ENCODE measurements around the gene TIMM44. TPM values are rescaled to one million over a fixed set of nuclear protein-coding genes. Genes with fewer than 3 reads are reported as not detected.
"Not testable (repeated sequence)": the region's sequence is repeated elsewhere in the genome, so short reads cannot be mapped to it uniquely, and the experiment has no call there.

TIMM44 gene
- total RNA-seq, 4 donors from 2014 or later, result 59.7 to 102 (median 71.8) TPM

GRCh38 chr19:7919610-7920518, 23.6 kb downstream of the TIMM44 start, which contains the start of gene SNAPC2:
SNAPC2 (plus strand) TSS chr19:7920338; CDS start chr19:7920367, 29 bp downstream.
- Histone ChIP-seq H3K27me3 (peaks cover 49% of the 10 kb centered on the region), H3K4me1 (peaks cover 29 to 63% (median 47%) of the 10 kb centered on the region in 4 donors), H3K9me3 (no peaks in the 10 kb centered on the region), H3K36me3 (peaks cover 0 to 10% (median 0%) of the 10 kb centered on the region in 4 donors), H3K27ac (peak within 1 kb of the TSS; percentile 88 to 99 (median 94)), H3K4me3 (peak within 1 kb of the TSS; percentile 67 to 83 (median 71))
- intact Hi-C loops (cut with DNase I; ENCODE audit: low total_unique reads) (no loop called here), in situ Hi-C loops (cut with MboI; ENCODE audit: low pct_ligation_motif_present in 1 of 4, low pct_unique_long_range_greater_than_20kb in 1 of 4, low sequenced_read_pairs in 3 of 4) (no loop called here)
- peak; percentile 98 for DNase-seq
- 5 to 7% methylated on average over 4 to 60 of the region's 62 CpGs for WGBS, 2 donors (ENCODE audit: low coverage in 1 of 2)
- TF ChIP-seq POLR2A (IDR thresholded peaks at IDR 0.05) (peak; percentile 36), CTCF (IDR thresholded peaks at IDR 0.05) (no peak), POLR2AphosphoS5 (IDR thresholded peaks at IDR 0.05) (peak; percentile 71 to 84 (median 77)), EP300 (IDR thresholded peaks at IDR 0.05; ENCODE audit: low read depth) (peak; percentile 30)

GRCh38 chr19:7918615-7919421, 24.6 kb downstream of the TIMM44 start:
- H3K9me3 ChIP-seq, result no peaks in the 10 kb centered on the region
- peaks cover 59% of the 10 kb centered on the region for H3K27me3 ChIP-seq
- WGBS, 2 donors (ENCODE audit: low coverage in 1 of 2), result 53% methylated on average over 39 of the region's 42 CpGs; no CpG with 5 or more reads in 1 of the 2 donors
- peaks cover 28 to 60% (median 43%) of the 10 kb centered on the region in 4 donors for H3K4me1 ChIP-seq
- TF ChIP-seq CTCF (IDR thresholded peaks at IDR 0.05), result no peak
- TF ChIP-seq POLR2AphosphoS5 (IDR thresholded peaks at IDR 0.05), result no peak
- TF ChIP-seq EP300 (IDR thresholded peaks at IDR 0.05; ENCODE audit: low read depth), result no peak
- TF ChIP-seq POLR2A (IDR thresholded peaks at IDR 0.05), result peak; percentile 10
- in situ Hi-C loops (cut with MboI; ENCODE audit: low pct_ligation_motif_present in 1 of 4, low pct_unique_long_range_greater_than_20kb in 1 of 4, low sequenced_read_pairs in 3 of 4), result no loop called here
- H3K36me3 ChIP-seq, result peaks cover 0 to 10% (median 0%) of the 10 kb centered on the region in 4 donors
- no peak for DNase-seq
- peak overlapping the region in 3 of 4 donors; percentile 87 to 99 (median 97) for H3K27ac ChIP-seq
- intact Hi-C loops (cut with DNase I; ENCODE audit: low total_unique reads), result no loop called here
- peak overlapping the region in 2 of 4 donors; percentile 67 to 69 for H3K4me3 ChIP-seq

DNA sequence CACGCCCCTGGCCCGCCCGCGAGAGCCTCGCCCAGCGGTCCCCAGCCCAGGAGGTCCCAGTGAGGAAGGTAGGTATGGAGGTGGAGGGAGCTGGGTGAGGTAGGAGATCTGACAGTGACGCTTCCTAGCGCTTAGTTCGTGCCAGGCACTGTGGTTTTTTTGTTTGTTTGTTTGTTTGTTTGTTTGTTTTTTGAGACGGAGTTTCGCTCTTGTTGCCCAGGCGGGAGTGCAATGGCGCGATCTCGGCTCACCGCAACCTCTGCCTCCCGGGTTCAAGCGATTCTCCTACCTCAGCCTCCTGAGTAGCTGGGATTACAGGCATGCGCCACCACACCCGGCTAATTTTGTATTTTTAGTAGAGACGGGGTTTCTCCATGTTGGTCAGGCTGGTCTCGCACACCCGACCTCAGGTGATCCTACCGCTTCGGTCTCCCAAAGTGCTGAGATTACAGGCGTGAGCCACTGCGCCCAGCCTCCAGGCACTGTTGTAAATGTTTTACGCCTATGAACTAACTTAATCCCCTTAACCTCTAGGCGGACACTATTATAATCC, 25.3 kb downstream of the TIMM44 start:
- Histone ChIP-seq H3K27ac (peak overlapping the region in 2 of 4 donors; percentile 9 to 56), H3K4me1 (peaks cover 28 to 60% (median 43%) of the 10 kb centered on the region in 4 donors), H3K4me3 (peak overlapping the region in 2 of 4 donors; percentile 23 to 41), H3K27me3 (peaks cover 59% of the 10 kb centered on the region)
- intact Hi-C loops (cut with DNase I; ENCODE audit: low total_unique reads); H3K9me3 ChIP-seq; H3K36me3 ChIP-seq; in situ Hi-C loops (cut with MboI; ENCODE audit: low pct_ligation_motif_present in 1 of 4, low pct_unique_long_range_greater_than_20kb in 1 of 4, low sequenced_read_pairs in 3 of 4); DNase-seq: not testable (repeated sequence)
- WGBS, 2 donors (ENCODE audit: low coverage in 1 of 2), result 25 to 39% methylated on average over 8 to 29 of the region's 29 CpGs
- TF ChIP-seq CTCF (IDR thresholded peaks at IDR 0.05), result peak in 2 of 5 experiments; percentile 6 to 20
